GOT3 (cell line): ENCODE data around the gene LETM1.

ENCODE experiments used
- DNase-seq: peaks from one replicate; lab custom pipeline; 2025; ENCODE audit warnings: mixed read lengths; lab: John Stamatoyannopoulos, UW

The LETM1 gene

DNA sequence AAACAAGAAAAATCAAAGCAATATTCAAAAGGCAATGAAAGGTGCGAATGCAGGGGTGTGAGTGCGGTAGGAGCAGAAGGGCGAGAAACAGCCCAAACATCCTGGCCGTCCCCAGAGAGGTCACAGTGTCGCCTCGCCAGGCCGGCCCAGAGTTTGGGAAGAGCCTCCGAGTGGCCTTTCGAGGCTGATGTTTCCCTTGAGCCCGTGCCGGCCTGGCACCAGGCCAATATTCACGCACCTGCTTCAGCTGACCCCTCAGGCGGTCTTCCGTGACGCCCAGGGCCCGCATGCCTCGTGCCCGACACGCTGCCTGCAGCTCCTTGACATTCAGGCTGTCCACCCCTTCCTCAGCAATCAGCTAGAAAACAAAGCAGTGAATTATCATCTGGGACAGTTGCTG lies 30.6 kb downstream of the LETM1 start:
- DNase-seq = no peak

DNA sequence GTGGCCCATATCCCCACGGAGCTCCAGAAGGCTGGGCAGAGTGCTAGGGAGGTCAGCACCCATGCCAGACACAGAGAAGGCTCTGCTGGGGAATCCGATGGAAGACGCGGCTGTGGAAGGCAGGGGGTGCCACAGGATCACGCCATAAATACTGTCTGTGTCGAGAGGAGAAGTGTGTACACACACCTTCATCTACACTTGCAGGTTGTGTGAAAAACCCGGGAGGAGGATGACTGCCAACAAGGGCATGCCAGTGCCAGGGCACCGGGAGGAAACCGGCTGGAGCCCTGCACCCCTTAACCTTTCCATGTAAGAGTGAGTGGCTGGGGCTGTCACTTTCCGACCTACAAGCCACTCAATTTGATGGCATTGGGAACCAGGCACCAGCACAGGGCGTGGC lies 31.2 kb downstream of the LETM1 start:
- DNase-seq = no peak

DNA sequence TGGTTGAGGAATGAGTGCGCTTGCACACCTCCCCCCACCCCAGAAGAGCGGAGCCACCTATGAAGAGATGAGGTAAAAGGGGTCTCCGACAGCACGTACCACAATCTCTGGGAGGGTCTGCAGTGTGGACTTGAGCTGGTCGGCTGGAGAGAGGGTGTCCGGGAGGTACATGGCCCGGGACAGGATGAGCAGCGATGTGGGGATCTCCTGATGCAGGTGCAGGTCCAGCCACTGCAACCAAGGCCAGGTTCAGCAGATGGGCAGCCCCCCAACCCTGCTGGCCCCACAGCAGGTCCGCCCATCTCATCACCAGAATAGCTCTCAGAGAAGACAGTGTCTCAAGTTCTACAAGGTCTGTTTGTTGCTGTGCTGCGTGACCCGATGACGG lies 32.4 kb downstream of the LETM1 start:
- no peak for DNase-seq

DNA sequence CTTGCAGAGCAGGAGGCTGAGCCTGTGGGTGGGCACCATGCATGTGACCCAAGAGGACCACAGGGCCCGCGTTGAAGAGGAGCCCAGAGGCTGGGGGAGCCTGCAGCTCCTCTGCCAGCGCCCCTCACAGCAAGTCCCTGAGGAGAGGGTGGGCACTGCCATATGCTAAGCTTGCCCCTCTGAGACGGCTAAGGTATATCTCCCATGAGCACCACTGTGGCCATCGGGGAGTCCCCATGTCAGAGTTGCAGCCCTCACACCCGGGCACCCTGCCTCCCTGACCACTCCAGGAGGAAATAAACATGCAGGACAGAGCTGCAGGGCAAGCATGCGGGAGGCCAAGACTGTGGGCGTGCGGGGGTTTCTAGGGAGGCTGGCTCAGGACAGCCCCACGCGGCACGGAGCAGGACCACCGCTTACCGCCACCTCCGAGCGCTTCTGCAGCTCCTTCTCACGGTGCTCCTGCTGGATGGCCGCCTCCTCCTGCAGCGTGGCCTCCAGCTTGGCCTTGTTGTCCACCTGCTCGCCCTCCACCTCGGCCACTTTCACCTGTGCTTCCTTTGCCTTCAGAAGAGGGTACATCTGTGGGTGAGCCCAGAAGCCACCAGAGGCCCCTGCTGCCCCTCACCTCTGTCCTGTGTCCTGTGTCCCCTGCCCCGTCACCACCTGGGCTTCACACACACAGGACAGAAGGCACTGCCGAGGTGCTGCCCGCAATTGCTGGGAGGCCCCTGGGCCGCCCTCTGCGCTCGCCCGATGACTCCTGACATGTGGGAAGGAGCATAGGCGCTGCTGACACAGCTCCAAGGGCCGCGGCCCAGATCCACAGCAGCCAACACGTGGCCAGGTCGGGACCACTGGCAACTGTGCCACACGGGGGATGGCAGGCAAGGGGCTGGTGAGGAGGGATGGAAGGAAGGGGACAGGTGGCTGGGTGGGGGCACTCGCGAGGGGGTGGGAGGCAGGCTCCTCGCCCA lies 33.1 kb downstream of the LETM1 start:
- DNase-seq = no peak

DNA sequence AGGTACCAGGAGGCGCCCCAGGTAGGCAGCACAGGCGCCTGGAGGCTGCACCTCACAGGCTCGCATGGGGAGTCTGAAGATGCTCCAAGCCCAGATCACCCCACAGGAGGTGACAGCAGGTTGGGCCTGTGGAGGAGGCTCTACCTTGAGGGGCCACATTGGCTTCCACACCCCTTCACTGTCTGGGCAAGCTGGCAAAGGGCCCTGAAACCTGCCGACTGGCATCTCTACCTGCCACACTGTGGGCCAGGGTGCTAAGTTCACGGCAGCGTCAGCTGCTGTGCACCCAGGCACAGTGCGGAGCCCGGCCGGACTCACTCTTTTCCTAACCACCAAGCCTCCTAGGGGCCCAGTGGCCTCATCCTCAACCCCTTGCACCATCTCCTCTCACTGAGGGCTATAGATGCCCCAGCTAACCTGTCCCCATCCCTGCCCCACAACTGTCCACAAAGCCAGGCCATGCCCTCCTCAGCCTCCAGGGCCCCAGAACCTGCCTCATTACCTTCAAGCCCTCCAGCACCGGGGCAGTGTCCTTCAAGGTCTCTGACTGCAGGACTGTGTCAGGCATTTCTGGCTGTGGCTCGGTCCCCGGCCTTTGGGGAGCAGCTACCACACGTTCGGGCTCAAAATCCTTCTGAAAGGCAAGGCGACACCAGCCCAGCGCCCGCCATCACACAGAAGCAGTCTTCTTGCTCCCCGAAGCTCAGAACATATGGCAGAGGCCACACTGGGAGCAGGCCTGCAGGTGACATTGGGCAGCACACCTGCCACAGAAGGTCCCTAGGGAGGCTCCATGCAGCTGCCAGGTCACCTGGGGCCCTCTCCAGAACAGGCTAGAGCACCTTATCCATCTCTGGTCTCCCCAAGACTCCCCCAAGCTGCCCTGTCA lies 34.0 kb downstream of the LETM1 start:
- DNase-seq = no peak

DNA sequence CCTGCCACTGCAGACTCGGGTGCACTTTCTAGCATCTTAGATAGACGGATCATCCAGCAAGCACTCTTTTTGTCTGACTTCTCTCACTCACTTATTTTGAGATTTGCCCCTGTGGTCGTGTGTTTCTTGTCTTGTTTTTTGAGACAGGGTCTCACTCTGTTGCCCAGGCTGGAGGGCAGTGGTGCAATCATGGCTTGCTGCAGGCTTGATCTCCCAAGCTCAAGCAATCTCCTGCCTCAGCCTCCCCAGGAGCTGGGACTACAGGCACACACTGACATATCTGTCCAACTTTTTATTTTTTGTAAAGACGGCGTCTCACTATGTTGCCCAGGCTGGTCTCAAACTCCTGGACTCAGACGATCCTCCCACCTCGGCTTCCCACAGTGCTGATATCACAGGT lies 36.1 kb downstream of the LETM1 start:
- no peak for DNase-seq

DNA sequence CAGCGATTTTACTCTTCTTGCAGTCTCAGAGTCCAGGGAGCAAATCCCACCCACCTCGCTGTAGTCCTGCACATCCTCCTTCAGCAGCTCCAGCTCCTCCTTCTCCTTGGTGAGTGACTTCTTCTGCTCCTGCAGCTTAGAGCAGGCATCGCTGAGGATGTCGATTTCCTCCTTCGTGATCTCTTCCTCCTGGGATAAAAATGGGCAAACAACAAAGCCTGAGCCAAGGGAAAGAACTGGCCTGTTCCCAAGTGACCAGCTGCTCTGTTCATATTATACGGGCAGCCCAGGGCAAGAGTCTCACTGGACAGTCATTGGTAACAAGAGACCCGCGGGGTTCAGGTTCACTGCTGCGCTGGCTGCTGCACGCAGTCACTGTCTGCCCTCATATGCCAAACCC lies 36.7 kb downstream of the LETM1 start:
- DNase-seq = no peak

DNA sequence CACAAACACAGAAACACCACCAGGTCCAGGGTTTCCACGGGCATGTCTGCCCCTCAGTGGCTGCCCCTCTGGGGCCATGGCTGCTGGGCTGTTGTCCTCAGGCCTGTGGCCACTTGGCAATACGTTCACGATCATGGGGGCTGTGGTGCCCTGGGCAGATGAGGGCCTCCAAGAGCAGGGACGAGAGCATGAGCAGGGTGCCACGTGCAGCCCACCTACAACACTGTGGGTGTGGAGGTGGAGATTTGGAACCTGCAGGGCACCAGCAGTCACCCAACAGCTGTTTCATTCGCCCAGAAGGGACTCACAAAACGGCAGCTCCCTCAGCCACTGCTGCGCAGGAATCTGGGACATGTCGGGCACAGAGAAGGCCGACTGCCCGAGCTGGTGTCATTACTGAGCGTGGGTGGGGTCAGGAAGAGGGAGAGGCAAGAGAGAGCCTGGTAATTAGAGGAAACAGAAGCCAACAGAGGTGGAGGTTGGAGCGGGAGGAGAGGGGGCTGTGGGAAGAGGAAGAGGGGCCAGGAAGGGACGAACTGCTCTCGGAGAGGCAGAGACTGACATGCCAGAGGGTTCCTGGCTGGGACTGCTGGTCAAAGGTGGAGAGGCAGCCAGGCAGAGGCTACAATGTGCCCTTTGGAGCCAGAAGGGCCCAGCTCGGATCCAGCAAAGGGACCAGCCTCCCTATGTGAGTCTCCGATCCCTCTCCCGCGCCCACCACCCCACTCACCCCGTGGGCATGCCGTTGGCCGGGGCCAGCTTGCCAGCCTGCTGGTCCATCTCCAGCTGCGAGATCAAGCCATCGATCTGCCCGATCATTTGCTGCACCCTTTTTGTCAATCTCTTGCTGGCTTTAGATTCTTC lies 39.7 kb downstream of the LETM1 start:
- DNase-seq = no peak

DNA sequence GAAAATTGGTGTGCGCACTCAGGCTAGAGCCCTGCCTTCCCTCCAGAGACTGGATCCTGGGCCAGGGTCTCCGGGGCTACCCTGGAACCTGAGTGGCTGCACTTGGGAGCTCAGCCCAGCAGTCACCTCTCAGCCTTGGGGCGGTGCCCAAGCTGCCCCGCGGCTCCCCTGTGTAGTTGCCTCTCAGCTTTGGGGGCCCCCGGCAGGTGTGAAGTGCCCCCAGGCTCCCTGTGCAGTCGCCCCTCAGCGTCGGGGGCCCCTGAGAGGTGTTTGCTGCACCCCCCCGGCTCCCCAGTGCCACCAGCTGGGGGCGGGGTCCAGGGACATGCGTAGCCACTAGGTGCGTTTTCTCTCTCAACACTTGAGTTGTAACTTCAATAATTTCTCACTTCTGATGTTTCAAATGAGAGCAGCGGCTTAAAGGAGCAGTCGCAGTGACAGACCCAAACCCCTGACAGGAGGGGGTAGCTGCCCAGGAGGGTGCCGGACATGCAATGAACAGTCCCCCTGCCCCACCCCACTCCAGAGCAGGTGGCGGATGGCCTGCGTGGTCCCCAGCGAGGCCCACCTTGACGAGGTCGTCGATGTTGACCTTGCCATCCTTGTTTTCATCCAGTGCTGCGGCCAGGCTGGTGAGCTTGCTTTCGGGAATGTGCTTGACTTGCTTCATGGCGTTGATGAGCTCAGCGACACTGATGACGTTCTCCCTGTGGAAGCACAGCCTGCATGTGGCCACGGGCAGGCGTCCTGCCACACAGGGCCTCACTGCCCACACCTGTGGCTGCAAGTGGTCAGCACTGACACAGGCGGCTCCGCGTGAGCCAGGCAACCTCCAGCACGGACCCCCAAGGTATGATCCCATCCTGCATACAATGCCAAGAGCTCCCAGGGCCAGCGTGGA lies 40.6 kb downstream of the LETM1 start:
- no peak for DNase-seq

DNA sequence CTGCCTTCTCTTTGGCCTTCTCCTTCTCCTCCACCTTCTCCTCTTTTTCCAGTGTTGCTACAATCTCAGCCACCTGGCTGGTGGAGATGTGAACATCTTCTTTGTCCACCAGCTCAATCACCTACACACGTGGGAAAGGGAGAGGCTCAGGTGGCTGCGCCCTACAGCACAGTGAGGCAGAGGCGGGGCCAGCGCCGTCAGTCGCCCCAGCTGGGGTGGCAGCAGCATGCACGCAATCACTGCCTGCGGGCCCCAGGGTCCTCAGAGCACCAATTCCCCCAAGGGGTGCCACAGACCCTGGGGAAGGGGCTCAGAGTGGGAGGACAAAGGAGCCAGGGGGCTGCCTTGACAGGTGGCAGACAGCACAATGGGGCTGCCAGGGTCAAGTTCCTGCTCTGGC lies 41.5 kb downstream of the LETM1 start:
- no peak for DNase-seq

DNA sequence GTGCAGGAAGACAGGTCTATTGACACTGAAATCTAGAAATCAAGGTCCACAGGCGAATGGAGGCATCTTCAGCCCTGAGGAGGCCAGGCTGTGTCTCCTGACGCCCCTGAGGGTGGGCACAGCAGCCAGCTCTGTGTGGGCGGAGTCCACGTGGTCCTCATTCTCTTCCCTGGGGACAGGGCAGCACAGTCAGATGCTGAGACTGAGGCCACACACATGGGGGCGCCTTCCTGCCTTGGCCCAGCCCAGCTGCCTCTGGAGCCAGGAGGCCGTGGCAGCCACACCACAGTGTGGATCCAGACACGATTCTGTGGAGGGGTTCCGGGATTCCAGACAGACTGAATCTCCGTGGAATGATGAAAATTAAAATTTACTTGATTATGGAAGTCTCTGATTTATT lies 42.0 kb downstream of the LETM1 start:
- DNase-seq = no peak

DNA sequence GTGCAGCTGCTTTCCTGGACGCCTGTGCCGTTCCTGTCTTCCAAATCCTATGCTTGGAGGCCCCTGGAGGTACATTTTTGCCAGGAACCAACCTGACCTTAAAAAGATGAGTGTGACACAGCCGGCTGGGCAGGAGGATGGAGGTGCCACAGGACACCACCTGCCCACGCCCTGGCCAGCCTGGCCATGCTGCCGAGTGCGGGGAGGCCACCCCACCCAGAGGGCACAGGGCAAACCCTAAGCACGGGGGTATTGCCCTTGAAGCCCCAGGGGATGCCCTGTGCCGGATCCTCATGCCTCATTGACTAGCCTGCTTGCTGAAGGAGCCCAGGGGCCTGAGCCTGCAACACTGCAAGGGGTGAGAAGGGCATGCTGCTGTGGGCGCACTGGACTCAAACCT lies 42.7 kb downstream of the LETM1 start:
- DNase-seq = no peak

DNA sequence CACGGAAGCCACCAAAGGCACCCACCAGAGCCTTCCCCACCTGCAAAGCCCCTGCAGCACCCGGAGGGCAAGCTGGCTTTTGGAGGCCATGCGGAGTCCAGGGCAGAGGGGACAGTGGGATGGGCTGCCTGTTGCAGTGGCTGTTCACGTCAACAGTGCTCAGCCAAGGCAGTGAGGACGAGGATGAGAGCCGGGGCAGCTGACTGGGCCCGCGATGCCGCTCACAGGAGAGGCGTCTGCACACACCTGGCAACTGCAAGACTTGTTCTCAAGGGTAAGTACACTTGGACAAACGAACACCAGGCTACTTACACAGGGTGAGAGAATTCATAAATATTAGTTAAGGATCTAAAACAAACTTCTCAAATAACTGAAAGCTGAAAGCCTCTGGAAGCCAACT lies 43.2 kb downstream of the LETM1 start:
- DNase-seq = no peak

DNA sequence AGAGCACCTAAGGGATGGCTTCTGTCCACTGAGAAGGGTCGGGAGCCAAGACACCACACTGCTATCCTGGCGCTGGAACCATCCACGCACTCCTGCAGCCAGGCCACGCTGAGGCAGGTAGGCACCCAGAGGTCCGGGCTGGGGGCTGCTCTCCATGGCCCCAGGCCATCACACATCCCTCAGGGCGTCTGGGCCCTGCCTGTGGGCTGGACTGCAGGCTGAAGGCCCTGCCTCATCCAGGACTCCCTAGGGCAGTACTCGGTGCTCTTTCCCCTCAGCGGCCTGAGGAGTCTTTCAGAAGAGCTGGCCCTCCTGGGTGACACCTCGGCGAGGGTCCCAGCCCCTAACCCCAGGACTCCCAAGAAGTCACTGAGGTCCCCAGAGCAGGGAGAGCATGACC lies 45.2 kb downstream of the LETM1 start:
- no peak for DNase-seq

DNA sequence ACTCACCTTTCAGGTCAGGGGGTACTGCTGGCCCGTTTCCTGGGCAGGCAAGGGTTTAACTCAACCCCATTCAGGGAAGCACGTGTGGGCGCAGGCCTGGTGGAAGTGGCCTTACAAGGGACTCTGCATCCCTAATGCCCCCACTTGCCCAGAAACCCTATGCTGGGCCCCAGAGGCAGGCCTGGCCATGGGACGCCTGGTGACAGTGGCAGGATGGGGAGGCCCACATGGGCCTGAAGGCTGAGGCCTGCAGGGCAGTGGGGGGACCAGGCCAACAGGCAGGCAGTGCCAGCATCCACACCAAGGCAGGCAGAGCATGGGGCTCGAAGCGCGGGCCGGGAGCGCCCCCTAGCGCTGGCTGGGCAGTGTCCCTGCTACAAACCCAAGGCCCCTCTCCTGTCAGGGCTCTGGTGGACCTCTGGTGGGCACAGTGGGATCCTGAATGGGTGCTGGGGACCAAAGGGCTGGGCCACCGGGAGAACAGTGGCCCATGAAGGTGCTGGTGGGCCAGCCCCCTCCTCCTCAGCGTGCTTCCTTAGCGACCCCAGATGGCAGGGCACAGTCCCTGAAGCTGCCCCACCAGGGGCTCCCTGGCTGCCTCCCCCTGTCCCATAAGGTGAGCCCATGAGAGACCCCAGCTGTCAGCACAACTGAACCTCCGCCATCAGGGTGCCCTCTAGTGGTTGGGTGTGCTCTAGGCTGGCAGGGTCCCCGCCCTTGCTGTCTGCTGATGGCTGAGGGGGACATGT lies 46.0 kb downstream of the LETM1 start:
- DNase-seq = no peak

DNA sequence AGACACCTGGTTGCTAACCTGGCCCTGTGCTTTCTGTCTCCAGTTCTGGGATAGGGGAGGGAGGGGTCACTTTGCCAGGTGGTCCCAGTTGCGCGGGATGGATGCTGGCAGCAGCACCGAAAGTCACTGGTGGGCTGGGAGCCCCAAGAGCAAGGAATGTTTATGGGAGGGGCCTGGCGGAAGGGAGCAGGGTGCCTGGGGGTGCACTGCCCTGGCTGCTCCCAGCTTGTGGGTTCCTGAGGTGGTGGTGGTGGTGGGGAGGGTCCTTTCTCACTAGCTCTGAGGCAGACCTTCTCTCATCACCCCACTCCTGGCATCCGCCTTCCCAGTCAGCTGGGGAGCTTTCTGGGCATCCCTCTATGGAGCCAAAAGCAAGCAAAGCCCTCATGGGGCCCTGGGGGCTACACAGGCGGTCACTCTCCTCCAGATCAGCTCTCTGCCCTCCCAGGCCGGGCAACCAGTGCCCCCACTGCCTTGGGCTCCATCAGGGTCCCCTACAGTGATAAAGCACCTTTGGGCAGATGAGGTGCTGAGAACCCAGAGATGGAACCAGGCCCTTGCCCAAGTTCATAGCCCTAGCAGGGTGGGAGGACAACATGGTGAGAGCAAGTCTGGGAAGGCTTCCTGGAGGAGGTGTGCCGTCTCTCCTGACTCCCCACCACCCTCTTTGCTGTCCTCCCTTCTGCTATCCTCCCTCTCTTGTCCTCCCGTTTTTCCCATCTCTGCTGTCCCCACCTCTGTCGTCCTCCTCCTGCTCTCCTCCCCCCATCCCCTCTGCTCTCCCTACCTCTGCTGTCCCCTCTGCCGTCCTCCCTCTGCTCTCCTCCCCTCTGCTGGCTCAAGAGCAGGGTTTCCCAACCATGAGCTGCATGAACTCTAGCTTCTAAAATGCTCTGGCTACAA lies 46.9 kb downstream of the LETM1 start:
- DNase-seq = no peak

DNA sequence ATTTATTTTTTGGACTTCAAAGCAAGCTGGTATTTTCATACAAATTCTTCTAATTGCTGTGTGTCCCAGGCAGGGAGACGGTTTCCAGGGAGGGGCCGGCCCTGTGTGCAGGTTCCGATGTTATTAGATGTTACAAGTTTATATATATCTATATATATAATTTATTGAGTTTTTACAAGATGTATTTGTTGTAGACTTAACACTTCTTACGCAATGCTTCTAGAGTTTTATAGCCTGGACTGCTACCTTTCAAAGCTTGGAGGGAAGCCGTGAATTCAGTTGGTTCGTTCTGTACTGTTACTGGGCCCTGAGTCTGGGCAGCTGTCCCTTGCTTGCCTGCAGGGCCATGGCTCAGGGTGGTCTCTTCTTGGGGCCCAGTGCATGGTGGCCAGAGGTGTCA lies 47.6 kb downstream of the LETM1 start:
- no peak for DNase-seq

DNA sequence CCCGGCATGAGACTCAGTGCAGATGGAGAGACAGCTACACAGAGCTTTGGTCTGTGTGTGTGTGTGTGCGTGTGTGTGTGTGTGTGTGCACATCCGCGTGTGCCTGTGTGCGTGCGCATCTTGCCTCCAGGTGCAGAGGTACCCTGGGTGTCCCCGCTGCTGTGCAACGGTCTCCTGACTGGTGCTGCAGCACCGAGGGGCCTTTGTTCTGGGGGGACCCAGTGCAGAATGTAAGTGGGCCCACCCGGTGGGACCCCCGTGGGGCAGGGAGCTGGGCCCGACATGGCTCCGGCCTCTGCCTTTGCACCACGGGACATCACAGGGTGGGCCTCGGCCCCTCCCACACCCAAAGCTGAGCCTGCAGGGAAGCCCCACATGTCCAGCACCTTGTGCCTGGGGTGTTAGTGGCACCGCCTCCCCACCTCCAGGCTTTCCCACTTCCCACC lies 48.6 kb downstream of the LETM1 start:
- DNase-seq = no peak
